ENCODE data around the gene LRRC2.
A peak's percentile ranks its signal among the peaks of the same experiment; 100 is the strongest.

LRRC2 gene

DNA sequence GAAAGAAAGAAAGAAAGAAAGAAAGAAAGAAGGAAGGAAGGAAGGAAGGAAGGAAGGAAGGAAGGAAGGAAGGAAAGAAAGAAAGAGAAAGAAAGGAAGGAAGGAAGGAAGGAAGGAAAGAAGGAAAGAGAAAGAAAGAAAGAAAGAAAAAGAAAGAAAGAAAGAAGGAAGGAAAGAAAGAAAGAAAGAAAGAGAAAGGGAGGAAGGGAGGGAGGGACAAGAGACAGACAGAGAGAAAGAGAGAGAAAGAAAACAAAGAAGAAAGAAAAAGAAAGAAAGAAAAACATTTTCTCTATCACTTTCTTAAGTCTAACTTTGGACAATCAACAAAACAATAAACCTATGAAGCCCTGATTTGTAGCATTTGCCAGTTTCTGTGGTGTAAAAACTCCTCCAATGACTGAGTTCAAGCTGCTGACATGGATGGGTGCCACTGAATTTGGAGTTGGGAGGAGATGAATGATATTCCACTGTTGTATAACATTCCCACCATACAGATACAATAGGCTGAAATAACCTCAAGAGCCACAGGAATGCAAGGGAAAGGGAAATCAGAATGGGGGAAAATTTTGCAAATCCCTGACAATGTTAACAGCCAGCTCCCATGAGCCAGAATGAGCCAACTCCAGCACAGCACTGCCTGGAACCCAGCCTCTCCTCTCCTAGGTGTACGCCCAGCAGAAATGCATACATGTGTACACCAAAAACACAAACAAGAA, 83.3 kb downstream of the LRRC2 start:
- DNase-seq (ENCODE audit: low spot score) (peak; percentile 81), FAIRE-seq (peak; percentile 93)

DNA sequence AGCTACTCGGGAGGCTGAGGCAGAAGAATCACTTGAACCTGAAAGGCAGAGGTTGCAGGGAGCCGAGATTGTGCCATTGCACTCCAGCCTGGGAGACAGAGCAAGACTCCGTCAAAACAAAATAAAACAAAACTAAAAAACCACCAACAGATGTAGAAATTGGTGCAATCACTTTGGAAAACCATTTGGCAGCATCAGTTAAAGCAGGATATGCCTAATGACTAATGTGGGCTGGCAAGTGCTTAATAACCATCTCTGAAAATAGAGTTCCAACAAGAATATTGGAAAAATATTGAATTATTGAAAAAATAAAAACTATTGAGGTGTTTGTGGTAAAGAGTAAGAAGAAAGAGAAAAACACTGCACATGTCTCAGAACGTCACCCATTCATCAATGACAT, 84.5 kb downstream of the LRRC2 start:
- DNase-seq (ENCODE audit: low spot score) (no peak), FAIRE-seq (no peak)

DNA sequence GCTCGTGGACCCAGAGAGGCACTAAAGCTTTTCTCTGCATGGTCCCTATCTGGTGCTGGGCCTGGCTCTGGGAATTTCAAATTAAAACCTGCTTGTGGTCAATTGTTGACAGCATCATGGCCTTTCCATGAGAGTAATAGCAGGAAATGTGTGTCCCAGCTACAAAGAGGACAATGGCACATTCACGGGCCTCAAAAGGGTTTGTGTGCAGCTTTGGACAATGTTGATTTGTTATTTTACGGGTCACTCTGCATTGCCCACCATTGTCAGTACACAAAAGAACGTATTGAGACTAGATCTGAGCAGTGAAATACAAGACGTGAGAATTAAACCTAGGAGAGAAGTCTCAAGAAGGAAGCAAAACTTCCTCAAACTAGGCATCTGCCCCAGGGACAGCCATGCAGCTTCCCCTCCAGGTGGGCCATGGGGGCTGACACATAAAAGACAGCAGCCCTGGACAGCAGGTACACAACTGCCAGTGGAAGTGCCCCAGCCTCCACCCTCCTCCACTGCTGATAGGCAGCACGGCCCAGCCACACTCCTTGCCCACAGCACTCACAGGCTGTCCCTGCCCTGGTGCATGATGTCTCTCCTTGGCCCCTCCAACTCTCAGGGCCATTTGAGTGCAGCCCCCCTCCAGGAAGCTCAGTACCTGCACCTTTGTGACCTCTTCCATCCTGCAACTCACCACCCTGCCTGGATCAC, 85.5 kb downstream of the LRRC2 start:
- FAIRE-seq (no peak), DNase-seq (ENCODE audit: low spot score) (no peak)

DNA sequence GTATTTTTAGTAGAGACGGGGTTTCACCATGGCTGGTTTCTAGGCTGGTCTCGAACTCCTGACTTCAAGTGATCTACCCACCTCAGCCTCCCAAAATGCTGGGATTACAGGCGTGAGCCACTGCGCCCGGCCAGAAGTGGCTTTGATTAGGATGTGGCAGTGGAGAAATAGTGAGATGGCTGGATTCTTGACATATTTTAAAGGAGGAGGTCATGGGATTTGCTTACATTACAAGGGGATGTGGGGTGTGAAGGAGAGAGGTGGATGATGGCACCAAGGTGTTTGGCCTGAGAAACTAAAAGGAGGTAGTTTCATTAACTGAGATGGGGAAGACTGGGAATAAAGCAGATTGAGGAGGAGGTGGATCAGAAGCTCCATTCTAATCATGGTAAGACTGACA, 86.4 kb downstream of the LRRC2 start:
- DNase-seq (ENCODE audit: low spot score), result no peak
- no peak for FAIRE-seq

DNA sequence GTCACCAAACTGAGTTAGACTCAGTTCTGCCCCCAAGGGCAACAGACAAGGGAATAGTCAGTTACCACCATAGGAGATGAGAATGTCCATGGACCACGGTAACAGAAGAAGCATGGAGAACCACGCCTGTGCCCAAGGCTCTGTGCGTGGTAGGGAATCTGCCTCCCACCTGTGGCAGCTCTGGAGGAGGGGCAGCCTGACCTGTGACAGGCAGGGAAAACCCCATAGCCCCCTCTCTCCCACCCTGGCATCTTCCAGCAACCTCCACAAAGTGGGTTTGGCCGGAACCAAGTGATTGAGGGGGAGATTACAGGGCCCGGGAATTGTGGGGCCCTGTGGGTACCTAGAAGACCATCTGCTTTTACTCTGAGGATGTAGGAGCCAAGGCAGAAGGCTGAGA, 87.1 kb downstream of the LRRC2 start:
- FAIRE-seq, result peak; percentile 35
- DNase-seq (ENCODE audit: low spot score), result no peak

DNA sequence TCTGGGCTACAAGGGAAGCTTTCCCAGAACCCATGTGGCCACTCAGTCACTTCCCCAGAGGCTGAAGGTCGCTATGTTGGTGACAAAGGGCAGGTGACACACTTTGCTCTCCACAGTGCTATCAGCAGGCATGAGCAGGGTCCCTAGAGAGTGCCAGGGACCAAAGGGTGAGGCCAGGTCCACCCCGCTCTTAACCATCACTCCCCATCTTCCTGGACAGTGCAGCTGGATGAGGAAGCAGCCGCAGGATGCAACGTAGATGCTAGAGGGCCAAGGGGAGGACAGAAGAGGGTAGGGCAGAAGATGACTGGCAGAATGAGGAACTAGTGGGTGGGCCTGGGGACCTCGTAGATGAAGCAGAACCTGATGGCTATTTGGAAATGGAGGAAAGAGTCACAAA, 87.8 kb downstream of the LRRC2 start:
- FAIRE-seq (no peak), DNase-seq (ENCODE audit: low spot score) (no peak)

DNA sequence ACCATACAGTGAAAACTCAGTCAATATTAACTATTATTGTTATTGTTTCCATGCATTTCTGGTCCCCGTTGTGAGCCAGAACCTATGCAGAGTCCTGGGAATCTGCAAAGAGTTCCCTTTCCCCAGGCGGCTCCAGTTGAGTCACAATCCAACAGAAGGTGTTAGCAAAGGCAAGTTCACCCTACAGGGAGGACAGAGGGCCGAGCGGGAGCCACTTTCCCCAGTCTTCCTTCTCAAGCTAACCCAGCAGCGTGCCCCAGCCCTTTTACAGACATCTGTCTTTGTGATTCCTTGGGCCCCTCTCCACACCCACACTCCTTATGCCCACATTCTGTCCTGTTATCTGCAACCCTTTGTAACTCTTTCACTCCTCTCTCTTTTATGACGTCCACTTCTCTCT, 88.3 kb downstream of the LRRC2 start:
- DNase-seq (ENCODE audit: low spot score) (no peak), FAIRE-seq (no peak)

DNA sequence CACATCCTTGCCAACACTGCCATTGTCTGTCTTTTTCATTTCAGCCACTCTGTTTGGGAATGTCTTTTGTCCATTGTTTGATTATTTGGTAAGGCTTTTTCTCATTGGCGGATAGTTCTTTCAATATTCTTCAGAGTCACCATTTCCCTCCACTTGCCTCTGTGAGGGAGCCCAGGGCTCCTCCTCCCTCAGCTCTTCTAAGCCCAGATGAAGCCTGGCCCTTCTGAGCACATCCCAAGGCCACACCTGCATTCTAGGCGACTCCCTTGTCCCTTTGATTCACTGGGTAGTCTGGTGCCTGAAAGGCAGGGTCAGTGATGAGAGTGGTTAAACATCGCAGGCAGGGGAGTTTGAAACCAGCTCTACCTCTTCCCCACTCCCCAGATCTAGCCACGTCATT, 89.0 kb downstream of the LRRC2 start:
- FAIRE-seq (no peak), DNase-seq (ENCODE audit: low spot score) (no peak)

DNA sequence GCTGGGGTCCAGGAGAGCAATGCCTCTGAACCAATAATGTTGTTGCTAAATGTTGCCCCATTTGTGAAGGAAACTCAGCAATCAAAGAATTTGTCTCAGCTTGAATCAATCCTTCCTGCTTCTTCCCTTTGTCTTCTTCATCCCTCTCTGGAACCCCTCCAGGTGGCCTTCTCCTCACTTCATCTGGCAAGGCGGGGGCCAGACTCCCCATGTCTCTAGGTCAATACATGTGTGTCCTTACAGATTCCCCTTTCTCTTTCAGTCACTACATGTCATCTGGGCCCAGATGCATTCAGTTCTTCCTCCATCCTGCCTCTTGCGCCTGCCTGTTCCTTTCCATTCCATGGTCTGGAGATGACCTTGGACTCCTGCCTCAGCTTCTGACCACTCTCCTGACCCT, 93.4 kb downstream of the LRRC2 start:
- FAIRE-seq (no peak), DNase-seq (ENCODE audit: low spot score) (no peak)

DNA sequence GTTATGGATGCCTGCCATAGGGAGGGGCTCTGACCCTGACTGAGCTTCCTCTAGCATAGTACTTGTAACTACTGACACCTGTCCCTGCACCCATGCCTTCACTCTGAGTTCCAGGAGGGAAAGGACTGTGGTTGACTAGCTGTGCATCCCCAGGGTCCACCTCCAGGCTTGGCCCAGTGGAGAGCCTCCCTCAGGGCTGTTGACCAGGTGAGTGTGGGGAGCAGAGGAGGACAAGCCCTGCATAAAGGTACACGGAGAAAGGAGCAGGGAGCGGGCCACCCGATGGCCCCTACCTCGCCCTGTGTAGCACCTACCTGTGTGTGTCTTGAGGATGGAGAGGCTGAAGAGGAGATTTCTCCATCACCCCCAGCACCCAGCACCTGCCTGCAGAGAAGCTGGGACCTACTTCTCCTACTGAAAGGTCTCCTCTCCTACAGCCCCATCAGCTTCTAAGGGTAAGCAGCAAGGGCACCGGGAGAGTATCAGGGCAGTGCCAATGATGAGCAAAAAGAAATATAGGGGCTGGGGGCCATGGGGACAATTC, 94.7 kb downstream of the LRRC2 start:
- no peak for DNase-seq (ENCODE audit: low spot score)
- FAIRE-seq, result no peak

DNA sequence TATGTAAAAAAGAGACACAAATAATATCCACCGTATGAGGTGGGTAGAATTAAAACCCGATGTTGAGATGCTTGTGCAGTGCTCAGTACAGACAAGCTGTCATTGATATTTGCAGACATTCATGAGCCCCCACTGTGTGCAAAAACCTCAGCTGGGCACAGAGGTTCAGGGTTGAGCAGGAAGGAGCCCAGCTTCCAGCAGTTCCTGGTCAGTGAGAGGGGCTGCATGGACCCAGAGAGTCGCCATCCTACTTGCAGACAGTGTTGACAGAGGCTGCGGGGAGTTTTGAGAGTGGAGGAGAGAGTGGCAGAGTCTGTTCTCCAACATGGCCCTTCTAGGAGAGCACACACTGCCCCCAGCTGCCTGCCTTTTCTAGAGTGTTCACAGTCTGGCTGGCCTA, 95.3 kb downstream of the LRRC2 start:
- FAIRE-seq, result no peak
- DNase-seq (ENCODE audit: low spot score), result no peak

DNA sequence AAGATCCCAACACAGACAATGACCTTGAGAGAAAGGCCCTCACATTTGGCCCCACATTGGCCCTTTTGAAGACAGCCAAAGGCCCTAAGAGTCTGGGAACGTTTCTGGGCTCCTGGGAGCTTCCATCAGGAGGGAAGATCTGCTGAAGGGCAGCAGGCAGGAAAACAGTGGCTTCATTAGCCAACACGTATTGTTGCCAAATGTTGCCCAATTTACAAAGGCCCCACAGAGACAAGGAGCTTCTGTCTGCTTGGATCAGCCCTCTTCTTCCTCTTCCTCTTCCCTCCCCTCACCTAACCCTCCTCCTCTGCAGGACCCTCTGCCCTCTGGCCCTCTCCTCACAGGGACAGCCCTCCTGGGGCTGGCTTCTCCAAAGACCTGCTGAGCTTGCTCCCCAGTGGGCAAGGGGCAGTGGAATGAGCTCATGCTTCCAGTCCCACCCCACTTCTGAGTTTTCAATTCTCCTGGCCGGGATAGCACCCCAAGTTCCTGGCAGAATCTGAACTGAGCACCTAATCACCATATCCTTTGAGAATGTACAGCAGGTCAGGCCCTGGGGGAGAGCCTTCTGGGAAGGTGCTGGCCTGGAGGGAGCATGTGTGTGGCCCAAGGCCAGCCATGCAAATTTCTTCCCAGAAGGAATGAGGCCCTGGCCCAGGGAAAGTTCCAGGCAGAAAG, 96.3 kb downstream of the LRRC2 start:
- DNase-seq (ENCODE audit: low spot score), result no peak
- no peak for FAIRE-seq

DNA sequence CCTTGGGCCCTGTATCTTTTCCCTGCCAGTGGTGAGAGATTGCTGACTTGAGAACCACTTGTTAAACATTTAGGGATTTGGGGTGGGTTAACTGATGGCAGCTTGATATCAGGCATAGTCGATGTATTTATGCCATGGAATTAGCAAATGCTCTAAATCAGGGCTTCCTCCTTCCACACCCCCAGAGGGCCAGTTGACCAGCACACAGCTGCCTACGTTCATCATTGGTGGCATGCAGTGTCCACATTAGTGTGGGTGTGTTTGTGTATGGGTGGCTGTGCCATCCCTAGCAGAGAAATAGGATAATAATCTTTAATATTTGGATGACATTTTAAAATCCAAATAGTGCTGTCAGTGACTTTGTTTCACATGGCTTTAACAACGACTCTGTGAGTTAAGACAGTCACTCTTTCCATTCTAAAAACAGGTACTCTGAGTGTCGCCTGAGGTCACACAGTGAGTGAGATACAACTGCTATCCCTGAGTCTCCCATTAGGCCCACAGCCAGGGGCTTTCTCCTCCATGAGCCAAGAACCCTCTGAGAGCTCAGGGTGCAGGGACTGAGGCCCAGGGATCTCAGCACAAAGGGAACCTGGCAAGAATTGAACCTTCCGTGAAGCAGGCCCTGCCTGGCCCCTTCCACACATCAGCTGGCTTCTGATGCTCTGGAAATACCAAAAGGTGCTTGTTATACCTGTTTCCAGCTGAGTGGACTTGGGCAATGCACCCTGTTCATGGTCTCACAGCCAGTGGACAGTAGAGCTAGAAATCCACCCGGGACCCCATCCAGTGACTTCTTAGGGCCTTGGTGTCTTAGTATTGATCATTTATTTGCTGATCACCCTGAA, 97.1 kb downstream of the LRRC2 start:
- FAIRE-seq (no peak), DNase-seq (ENCODE audit: low spot score) (no peak)

DNA sequence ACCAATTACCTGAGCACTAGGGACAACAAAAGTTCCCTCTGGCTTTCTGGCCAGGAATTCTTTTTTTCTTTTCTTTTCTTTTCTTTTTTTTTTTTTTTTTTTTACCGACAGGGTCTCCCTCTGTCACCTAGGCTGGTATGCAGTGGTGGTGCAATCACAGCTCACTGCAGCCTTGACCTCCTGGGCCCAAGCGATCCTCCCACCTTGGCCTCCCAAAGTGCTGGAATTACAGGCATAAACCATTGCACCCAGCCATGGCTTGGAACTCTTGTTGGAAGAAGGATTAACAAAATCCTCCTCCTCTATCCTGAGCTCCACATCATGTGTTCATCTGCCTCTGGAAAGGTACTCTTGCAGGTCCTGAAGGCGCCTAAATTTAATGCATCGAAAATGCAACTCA, 98.5 kb downstream of the LRRC2 start:
- DNase-seq (ENCODE audit: low spot score) (no peak), FAIRE-seq (no peak)

DNA sequence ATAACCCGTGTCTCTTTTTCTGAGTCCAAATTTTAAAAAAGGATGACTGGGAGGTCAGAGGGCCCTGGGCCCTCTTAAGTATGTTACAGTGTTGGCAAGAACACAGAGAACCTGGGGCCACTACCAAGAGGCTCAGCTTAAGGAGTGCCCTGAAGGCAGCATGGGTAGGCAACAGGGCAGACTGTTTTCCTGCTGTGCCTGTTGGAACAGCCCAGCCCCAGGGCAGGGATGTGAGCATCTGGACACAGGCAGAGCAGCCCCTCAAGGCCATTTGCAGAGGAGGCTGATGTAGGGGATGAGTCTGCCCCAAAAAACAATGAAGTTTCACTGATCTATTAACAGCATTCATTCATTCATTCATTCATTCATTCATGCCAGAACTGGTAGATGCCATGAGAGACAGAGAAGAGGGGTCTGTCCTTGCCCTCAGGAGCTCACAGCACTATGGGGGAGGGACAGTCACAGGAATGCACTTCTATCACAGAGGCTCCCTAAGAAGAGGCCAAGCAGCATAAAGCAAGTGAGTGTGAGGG, 99.2 kb downstream of the LRRC2 start:
- DNase-seq (ENCODE audit: low spot score) (no peak), FAIRE-seq (no peak)

DNA sequence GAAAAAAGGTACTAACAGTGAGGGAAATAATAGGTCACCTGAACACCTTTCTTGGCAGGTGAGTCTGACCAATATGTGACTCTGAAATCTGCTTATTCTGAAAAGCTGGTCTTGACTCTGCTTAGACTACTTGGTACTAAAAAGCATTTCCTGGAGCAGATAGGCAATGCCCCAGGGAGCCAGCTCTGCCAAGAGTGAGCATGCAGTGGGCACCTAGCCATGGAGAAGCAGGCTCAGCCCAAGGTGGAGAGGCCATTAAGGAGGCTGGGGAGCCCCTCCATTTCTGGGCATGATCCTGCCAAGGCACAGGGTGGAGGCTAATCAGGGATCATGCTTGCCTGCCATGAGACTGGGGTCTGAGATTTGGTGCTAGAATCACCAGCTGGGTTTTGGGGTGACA, 99.8 kb downstream of the LRRC2 start:
- no peak for FAIRE-seq
- no peak for DNase-seq (ENCODE audit: low spot score)
